ENCODE measurements around the gene ZBTB8OS. TPM values are rescaled to one million over a fixed set of nuclear protein-coding genes. Genes with fewer than 3 reads are reported as not detected.

Gene ZBTB8OS
- total and polyA plus RNA-seq, 9 of the 15 experiments (the other 6 are each of a cell fraction or from before 2014, with no cell fraction given) = 54.8 to 230 (median 107) TPM

DNA sequence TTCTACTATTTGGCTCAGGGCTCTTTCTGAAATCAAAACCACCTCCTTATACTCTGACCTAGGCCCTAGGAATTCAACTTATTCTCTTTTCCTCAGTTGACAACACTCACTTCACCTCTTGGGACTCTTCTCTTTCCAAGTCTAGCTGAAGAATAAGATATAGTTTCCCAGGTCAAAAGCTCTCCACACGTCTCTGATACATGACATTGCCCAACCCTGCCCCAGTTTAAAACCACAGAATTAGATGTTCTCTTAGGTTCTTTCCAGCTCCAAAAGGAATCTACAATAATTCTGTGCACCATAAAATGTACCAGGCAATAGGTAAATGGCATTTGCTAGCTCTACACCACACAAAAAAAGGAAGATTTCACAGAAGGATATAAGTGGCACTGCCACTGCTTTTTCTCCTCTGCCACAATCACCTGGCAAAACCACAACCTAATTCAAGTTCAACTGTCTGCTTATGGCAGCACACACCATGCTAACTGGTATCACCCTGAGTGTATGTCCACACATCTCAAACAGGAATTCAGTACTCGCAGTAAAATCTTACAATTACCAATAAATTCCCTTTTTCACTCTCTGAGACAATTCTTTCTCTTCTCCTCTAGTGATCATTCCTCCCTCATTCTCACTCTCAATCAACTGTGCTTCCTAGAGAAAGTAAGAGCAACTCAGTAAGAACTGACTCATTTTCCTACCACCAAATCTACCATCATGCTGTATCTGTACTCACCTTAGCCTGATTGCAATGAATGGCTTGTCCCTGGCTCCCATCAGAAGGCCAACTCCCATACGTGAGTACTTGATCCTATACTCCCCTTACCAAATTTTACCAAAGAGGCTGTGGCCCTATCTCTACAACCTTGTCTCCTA lies 27.3 kb downstream of the ZBTB8OS start:
- Histone ChIP-seq H3K36me3 (ENCODE audit: control insufficient read depth, insufficient read depth, low read length) (peaks cover 40% of the 10 kb centered on the region; the same call in 1 of the 3 replicates), H3K4me3 (no peak overlapping the region), H3K27ac (ENCODE audit: extremely low read depth, low read depth, low read length) (no peak overlapping the region), H3K27me3 (ENCODE audit: control insufficient read depth in 2 of 2, insufficient read depth in 2 of 2, low read length in 2 of 2) (no peaks in the 10 kb centered on the region), H2AFZ (ENCODE audit: low read depth, low read length) (no peak overlapping the region), H3K9ac (ENCODE audit: insufficient read depth in 1 of 2, low read depth in 2 of 2, low read length in 2 of 2) (no peak overlapping the region; a peak in 1 of 4 replicates), H3K9me3 (replicated peaks; ENCODE audit: control insufficient read depth, insufficient read depth, low read depth, low read length) (no peaks in the 10 kb centered on the region), H3K9me1 (ENCODE audit: control insufficient read depth, insufficient read depth, low read length) (no peaks in the 10 kb centered on the region), H4K20me1 (replicated peaks; ENCODE audit: control insufficient read depth, insufficient read depth, low read length) (no peaks in the 10 kb centered on the region; the same call in 1 of the 2 replicates), H3K79me2 (ENCODE audit: control insufficient read depth, insufficient read depth, low read length) (no peaks in the 10 kb centered on the region), H3K4me2 (ENCODE audit: insufficient read depth, low read length) (no peak overlapping the region), H3K4me1 (replicated peaks in 1 of 2; ENCODE audit: control insufficient read depth in 2 of 2, insufficient read depth in 2 of 2, low read length in 2 of 2) (no peaks in the 10 kb centered on the region; a peak in 1 of 5 replicates)
- TF ChIP-seq PHB2 (IDR thresholded peaks at IDR 0.05; ENCODE audit: low read depth) (no peak), KDM2B (CRISPR knock-in tag; IDR thresholded peaks at IDR 0.05) (no peak)
- TSS peak; percentile 3 for BruUV-seq (replicated peaks)
- 62% methylated on average over 3 of the region's 3 CpGs for WGBS (ENCODE audit: insufficient coverage, low coverage, missing lambda C conversion rate)
- in situ Hi-C loops (cut with MboI) = no loop called here
- intact Hi-C loops (cut with micrococcal nuclease) = loop anchor here (2.0 to 5.0 kb wide), 2 partner anchors 101 to 174 kb away; no protein-coding TSS in a partner anchor
- DNase-seq (ENCODE audit: extremely low read depth in 1 of 4, low spot score in 3 of 4) (no peak), ATAC-seq (no peak), FAIRE-seq (no peak)
- POLR2A ChIA-PET = interaction anchor here (0.6 kb wide), 1 partner anchor 25 kb away, joined by 6 read pairs; no protein-coding TSS in a partner anchor
- CTCF ChIA-PET (ENCODE audit: low intra/inter-chr PET ratio) = no interaction called here

DNA sequence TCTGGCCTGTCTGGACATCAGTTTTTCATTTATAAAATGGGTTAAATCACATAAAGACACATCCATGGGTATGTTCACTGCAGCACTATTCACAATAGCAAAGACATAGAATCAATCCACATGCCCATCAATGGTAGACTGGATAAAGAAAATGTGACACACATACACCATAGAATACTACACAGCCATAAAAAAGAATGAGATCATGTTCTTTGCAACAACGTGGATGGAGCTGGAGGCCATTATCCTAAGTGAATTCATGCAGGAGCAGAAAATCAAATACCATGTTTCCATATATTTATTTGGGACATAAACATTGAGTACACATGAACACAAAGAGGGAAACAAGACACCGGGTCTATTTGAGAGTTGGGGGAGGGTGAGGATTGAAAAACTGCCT lies 28.1 kb downstream of the ZBTB8OS start:
- Histone ChIP-seq H3K9ac (ENCODE audit: insufficient read depth in 1 of 2, low read depth in 2 of 2, low read length in 2 of 2) (no peak overlapping the region), H4K20me1 (replicated peaks; ENCODE audit: control insufficient read depth, insufficient read depth, low read length) (no peaks in the 10 kb centered on the region; the same call in 1 of the 2 replicates), H3K4me3 (no peak overlapping the region), H3K9me3 (replicated peaks; ENCODE audit: control insufficient read depth, insufficient read depth, low read depth, low read length) (no peaks in the 10 kb centered on the region), H2AFZ (ENCODE audit: low read depth, low read length) (no peak overlapping the region), H3K9me1 (ENCODE audit: control insufficient read depth, insufficient read depth, low read length) (no peaks in the 10 kb centered on the region), H3K36me3 (ENCODE audit: control insufficient read depth, insufficient read depth, low read length) (peaks cover 33% of the 10 kb centered on the region; the same call in 1 of the 3 replicates), H3K4me1 (replicated peaks in 1 of 2; ENCODE audit: control insufficient read depth in 2 of 2, insufficient read depth in 2 of 2, low read length in 2 of 2) (no peaks in the 10 kb centered on the region; a peak in 1 of 5 replicates), H3K27ac (ENCODE audit: extremely low read depth, low read depth, low read length) (no peak overlapping the region), H3K4me2 (ENCODE audit: insufficient read depth, low read length) (no peak overlapping the region), H3K79me2 (ENCODE audit: control insufficient read depth, insufficient read depth, low read length) (no peaks in the 10 kb centered on the region), H3K27me3 (ENCODE audit: control insufficient read depth in 2 of 2, insufficient read depth in 2 of 2, low read length in 2 of 2) (no peaks in the 10 kb centered on the region)
- DNase-seq (ENCODE audit: extremely low read depth in 1 of 4, low spot score in 3 of 4) = no peak
- FAIRE-seq = no peak
- no TSS peak for BruUV-seq (replicated peaks)
- in situ Hi-C loops (cut with MboI) (no loop called here), intact Hi-C loops (cut with micrococcal nuclease) (loop anchor here (2.0 to 5.0 kb wide), 2 partner anchors 100 to 173 kb away; no protein-coding TSS in a partner anchor)
- ChIA-PET CTCF (ENCODE audit: low intra/inter-chr PET ratio) (no interaction called here), POLR2A (no interaction called here)
- ATAC-seq = no peak
- TF ChIP-seq RBM25 (IDR thresholded peaks at IDR 0.05; ENCODE audit: low read depth, low read length, severe bottlenecking) = peak; percentile 6
- TF ChIP-seq ZNF146 (CRISPR knock-in tag; IDR thresholded peaks at IDR 0.05; ENCODE audit: unreplicated experiment) = peak; percentile 70
- no peak for TF ChIP-seq CHD4 (IDR thresholded peaks at IDR 0.05; ENCODE audit: insufficient read depth, insufficient replicate concordance, low read depth, low read length, poor library complexity, severe bottlenecking)
- WGBS (ENCODE audit: insufficient coverage, low coverage, missing lambda C conversion rate) = 72% methylated on average over 2 of the region's 2 CpGs
